LoVo (cell line): ENCODE data around the gene PAPOLB.
"Not testable (repeated sequence)": the region's sequence is repeated elsewhere in the genome, so short reads cannot be mapped to it uniquely, and the experiment has no call there.

Experiments used
- DNase-seq: peaks from one replicate; pipeline ENCODE4 v3.0.0-alpha.2; 2016; ENCODE audit warnings: low spot score

Gene PAPOLB

DNA sequence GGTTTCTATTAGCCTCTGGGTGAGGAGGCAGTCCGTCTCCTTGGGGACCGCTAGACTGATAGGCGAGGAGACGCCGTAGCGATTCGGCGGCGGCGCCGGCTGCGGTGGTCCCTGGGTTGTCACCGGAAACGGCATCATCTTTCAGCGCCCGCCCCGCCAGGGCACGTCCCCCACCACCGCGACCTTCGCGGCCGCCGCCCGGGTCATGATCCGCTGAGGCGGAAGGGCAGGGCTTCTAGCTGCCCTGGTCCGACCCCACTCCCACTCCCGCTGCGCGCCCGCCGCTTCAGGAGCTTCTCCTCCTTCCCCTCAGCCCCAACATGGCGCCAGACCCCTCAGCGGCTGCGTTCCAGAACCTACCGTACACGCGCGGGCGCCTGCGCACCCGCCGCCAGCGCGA is at the start of gene PAPOLB:
TSS of gene PAPOLB (minus strand) at position 358 of the 400 bp plus-strand sequence. CDS start at position 138, 220 bp downstream.
- no peak for DNase-seq

DNA sequence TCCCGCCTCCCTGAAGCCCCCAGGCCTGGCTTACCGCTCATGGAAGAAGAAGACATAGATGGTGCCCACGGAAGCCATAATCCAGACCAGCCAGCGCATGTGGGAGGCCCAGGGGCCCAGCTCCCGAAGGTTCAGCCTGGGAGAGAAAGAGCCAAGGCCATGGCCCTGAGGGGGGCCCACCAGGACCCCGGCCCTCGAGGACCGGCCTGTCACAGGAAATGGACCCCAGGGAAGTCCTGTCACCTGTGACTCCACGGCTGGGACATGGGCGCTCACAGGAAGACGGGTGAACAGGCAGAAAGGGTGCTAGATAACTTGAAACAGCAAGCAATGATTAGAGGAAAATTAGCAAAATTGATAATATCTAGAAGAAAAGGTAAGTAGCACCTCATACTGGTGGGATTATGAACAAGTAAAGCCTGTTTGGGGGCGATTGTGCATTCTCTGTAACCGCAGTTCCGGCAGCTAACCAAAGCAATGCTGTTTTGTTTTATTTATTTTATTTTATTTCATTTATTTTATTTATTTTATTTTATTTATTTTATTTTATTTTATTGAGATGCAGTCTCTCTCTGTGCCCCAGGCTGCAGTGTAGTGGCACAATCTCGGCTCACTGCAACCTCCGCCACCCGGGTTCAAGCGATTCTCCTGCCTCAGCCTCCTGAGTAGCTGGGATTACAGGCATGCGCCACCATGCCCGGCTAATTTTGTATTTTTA is 49.4 kb upstream of the PAPOLB start:
- DNase-seq, result no peak

DNA sequence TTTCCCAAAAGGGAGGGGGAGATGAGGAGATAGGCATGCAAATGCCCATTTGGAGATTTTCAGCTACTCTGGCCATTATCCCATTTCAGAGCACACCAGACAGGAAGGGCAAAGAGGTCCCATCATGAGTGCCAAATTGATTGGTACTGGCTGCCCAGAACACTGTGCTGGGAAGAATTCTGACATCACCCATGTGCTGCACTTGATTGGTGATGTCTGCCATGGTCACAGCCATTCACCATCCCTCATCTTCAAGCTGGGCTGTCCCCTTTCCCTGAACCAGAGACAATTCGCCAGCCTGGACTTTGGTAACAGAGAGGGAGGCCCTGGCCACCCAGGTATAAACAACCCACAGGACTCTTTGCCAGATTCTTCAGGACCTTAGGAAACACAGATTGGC is 44.9 kb upstream of the PAPOLB start:
- no peak for DNase-seq

DNA sequence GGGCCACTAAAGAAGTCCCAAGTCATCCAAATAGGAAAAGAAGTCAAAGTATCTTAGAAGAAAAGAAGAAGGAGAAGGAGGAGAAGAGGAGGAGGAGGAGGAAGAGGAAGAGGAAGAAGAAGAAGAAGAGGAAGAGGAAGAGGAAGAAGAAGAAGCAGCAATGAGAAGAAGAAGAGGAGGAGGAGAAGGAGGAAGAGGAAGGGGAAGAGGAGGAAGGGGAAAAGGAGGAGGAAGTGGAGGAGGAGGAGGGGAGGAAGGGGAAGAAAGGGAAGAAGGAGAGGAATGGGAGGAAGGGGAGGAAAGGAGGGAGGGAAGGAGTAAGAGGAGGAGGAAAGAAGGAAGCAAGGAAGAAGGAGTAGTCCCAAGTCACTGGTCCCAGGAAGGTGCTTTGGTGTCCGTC is 43.3 kb upstream of the PAPOLB start:
- DNase-seq, result no peak

DNA sequence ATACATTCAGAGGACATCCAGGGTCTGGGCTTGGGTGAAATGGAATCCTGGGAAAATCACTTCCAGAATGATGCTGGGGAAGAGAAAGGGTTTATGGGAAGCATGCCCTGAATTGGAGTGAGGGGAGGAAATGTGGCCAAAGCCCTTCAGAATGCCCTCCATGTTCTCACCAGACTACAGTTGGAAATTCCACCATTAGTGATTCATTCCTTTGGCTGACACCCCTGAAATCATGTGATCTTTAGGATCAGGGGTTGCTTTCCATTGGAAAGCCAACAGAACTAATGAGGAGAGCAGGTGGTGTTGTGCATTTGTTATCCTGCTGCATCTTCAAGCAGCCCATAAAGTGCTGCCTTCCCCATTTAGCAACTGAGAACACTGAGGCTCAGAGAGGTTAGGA is 42.5 kb upstream of the PAPOLB start:
- no peak for DNase-seq

DNA sequence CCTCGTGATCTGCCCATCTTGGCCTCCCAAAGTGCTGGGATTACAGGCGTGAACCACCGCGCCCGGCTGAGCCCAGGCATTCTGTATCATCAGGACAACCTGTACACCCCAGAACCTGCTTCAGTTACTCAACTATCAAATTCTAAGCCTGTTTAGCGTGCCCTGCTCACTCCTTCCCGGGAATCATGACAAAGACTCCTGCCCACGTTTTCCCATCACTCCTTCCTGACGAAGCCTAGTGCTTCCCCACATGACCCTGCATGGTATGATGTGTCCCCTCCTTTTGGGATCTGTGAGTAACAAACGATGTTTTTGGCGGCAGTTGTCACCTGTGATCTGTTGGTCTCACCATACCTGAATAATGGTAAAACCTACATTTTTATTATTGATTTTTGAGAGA is 33.9 kb upstream of the PAPOLB start:
- no peak for DNase-seq

DNA sequence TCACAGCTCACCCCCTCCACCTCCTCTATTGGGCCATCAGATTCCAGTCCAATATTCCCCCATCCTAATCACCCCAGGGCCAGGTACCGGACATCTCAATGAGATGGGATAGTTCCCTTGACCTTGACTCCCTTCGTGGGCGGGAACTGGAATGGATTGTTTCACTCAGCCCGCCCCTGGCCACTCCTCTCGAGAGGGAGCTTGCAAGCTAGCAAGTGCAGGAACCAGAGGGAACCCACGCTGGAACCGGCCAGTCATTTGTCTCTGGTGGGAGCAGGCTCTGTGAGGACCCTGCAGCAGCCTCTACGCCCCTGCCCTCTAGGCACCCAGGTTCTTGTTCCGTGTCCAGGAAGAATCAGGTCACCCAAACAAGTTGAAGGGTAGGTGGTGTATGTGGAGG is 32.7 kb upstream of the PAPOLB start:
- DNase-seq, result no peak

DNA sequence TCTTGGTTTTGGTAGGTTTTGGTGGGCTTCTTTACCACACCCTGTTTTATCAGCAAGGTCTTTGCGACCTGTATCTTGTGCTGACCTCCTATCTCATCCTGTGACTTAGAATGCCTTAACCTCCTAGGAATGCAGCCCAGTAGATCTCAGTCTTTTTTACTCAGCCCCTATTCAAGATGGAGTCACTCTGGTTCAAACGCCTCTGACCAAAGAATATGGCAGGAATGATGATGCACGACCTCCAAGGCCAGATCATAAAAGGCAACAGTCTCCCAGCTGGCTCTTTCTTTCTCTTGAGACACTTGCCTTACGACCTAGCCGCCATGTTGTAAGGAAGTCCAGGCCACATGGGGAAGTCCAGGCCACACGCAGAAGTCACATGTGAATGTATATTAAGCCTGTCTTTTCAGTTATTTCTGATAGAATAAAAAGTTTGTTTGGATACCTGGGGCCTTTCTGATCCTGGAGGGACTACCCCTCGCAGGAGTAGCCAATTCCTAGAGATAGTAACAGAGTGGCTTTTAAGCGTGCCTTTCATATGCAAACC is 32.2 kb upstream of the PAPOLB start:
- no peak for DNase-seq

DNA sequence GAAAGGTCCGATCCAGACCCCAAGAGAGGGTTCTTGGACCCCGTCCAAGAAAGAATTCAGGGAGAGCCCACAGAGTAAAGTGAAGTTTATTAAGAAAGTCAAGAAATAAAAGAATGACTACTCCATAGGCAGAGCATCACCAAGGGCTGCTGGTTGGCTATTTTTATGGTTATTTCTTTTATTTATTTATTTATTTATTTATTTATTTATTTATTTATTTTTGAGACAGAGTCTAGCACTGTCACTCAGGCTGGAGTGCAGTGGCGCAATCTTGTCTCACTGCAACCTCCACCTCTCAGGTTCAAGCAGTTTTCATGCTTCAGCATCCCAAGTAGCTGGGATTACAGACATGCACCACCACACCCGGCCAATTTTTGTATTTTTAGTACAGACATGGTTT is 31.4 kb upstream of the PAPOLB start:
- DNase-seq, result not testable (repeated sequence)

DNA sequence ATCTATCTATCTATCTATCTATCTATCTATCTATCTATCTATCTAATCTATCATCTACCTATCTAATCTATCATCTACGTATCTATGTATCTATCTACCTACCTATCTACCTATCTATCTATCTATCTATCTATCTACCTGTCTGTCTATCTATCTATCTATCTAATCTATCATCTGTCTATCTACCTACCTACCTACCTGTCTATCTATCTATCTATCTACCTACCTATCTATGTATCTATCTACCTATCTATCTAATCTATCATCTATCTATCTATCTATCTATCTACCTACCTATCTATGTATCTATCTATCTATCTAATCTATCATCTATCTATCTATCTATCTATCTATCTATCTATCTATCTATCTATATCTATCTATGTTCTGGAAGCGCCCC is 29.7 kb upstream of the PAPOLB start:
- not testable (repeated sequence) for DNase-seq

DNA sequence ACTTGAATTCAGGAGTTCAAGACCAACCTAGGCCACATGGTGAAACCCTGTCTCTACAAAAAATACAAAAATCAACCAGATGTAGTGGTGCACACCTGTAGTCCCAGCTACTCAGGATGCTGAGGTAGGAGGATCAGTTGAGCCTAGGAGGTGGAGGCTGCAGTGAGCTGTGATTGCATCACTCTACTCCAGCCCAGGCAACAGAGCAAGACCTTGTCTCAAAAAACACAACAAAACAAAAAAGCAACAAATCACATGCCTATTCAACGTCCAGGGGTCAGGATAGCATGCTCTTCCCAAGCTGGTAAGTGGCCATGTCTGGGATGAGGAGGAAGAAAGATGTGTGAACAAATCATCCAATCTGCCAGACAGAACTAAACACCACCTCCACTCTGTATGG is 27.9 kb upstream of the PAPOLB start:
- DNase-seq, result no peak

DNA sequence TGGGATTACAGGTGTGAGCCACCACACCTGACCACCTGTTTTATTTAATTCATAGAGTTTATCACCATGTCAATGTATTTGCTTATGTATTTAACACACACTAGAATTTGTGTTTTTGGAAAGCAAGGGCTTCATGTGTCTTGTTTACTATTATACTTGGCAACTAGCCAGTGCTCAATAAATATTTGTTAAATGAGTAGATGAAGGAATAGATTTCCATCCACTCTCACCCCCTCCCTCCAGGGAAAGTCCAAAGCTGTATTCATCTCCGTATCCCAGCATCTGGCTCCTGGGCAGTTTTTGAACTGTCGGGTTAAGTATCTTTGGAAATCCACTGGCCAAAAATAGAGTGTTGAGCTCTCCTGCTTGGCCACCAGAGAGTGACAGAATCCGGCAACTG is 26.3 kb upstream of the PAPOLB start:
- DNase-seq, result peak; percentile 8

DNA sequence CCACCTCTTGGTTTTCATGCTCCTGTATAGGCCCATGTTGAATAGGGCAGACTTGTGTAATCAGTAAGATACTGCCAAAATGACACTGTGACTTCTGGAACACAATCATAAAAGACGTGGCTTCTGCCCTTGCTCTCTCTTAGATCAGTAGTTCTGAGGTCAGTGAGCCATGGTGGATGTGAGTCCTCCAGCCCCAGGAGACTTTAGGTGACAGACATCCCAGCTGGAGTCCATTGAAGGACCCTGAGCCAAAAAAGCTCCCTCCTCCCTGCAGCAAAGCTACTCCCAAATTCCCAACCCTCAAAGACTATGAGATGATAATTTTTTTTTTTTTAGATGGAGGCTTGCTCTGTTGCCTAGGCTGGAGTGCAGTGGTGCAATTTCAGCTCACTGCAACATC is 24.8 kb upstream of the PAPOLB start:
- DNase-seq, result no peak

DNA sequence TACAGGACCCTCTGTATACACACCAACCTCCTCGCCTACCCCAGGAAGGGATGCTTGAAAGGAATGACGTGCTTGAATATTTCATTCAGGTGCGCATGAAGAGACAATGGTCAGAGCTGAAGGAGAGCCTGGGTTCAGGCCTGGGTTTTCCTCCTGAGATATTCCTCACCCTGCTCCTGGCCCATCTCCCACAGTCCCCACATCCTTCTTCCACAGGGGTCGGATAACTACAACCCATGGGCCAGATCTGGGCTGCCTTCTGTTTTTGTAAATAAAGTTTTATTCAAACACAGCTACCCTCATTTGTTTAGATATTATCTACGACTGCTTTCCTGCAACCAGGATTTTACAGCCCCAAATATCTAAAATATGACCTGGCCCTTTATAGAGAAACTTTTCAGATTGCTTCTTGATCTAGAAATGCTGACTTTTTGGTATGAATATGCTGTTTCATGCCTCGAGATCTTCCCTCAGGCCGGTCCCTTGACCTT is 23.5 kb upstream of the PAPOLB start:
- DNase-seq, result no peak

DNA sequence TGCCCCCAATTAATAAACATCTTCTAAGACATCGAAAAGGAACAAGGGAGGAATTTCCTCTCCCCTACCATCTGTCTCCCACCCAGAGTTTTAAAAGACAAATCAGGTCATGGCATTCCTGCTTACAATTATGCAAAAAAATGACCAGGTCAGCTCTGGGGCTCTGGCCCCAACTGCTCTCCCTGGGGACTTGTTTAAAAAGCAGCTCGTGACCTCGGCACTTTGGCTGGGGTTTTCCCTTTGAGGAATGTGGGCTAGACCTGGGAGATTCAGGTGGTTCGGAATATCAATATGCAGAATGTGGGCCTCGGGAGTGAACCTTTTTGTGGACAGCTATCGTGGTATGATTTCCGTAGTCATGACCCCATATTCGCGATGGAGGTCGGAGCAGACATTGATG is 22.3 kb upstream of the PAPOLB start:
- no peak for DNase-seq

DNA sequence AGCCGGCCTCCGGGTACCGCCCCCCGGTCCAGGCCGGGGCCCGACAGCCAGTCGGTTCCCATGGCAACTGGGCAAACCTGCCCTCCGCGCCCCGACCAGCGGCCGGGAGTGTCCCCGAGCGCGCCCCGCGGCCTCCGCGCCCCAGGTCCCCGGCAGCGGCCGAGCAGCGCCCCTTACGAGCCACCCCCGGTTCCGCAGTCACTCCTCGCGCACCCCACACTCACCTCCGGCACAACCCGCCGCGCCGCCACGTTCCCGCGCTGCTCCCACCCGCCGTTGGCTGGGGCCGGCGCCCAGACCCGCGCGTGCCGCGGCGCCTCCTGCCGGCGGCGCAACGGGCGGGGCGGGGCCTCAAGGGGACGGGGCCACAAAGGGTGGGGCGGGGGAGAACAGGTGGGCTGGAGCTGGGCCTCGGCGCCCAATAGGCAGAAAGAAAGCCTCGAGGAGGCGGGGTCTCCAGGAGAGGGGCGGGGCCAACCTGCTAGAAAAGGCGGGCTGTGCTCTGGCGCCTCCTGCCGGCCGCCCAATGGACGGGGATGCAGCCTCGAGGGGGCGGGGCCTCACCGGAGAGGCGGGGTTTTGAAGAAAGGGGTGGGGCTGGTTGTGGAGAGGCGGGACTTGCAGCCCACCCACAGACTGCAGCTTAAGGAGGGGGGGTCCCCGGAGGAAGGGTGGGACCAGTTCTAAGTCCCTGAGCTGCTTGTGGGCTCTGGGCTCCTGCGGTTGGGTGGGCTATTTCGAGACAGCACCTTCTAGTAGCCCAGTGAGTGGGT is 21.7 kb upstream of the PAPOLB start, which contains the start of gene RADIL:
TSS of gene RADIL (minus strand) at position 345 of the 773 bp plus-strand sequence. CDS start 5,577 bp downstream, outside the sequence.
- peak; percentile 83 for DNase-seq

DNA sequence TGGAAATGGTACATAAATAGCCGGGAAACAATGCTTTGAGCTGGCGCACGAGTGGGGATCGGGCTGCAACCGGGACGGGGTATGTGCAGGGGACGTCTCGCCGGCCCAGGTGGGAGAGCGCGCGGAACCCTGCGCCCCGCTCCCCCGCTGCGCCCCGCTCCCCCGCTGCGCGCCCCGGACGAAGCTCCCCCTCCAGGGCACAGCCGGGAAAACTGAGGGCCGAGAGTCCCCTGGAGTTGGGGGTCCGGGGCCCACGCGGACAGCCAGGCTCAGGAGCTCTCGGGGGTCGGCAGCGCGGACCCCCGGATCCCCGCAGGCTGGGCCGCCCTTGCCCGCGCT is 21.2 kb upstream of the PAPOLB start:
- no peak for DNase-seq

DNA sequence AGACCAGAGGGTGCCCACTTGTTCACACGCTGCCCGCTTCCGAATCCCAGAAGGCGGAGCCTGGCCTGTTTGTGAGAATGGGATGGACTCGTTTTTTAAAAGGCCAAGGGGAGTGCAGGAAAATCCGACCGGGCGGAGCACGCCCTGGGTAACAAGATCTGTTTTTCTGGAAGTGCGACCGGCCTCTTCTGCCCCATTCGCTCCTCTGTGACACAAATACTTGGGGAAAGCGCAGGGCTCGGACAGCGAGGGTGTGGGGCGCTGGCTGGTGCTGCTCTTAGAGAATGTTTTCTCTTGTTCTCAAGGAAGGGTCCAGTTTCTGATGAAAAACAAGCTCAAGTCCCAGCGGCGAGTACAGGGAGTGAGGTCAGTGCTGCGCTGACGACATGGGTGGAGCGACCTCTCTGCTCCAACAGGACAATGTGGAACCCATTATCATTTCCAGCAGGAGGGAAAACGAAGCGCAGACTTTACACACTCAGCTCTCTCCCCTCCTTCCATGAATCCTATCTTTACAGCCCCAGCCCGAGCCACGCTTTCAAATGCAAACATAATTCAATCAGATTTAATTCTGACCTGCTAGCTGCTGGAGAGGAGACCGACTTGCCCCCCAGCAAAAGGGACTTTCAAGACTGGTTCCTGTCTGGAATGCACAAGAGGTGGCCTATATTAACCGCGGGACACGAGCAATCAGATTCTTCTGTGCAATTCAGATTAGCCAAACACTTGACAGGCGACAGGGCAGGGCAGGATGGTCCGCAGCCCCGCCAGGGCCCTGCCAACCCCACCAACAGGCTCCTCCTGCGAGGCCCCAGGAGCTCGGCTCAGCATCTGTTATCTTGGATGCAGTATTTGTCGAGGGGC is 20.6 kb upstream of the PAPOLB start:
- no peak for DNase-seq

DNA sequence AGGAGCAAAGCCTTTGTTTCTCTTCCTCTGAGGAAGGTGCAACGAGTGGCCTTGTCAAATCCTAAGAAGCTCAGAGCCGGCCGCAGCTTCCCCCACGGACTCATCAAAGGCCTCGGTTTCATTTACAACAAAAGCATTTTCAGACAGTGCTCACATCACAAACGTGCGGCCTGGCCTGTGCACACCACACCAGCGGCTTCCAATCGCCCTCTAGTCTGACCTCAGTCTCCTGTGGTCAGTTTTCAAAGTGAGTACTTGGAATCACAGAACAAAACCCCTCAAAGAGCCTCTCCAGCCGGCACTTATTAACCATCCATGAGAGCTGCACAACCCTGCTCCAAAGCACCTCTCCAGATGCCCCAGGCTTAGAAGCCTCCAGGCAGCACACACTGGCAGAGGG is 18.4 kb upstream of the PAPOLB start:
- no peak for DNase-seq

DNA sequence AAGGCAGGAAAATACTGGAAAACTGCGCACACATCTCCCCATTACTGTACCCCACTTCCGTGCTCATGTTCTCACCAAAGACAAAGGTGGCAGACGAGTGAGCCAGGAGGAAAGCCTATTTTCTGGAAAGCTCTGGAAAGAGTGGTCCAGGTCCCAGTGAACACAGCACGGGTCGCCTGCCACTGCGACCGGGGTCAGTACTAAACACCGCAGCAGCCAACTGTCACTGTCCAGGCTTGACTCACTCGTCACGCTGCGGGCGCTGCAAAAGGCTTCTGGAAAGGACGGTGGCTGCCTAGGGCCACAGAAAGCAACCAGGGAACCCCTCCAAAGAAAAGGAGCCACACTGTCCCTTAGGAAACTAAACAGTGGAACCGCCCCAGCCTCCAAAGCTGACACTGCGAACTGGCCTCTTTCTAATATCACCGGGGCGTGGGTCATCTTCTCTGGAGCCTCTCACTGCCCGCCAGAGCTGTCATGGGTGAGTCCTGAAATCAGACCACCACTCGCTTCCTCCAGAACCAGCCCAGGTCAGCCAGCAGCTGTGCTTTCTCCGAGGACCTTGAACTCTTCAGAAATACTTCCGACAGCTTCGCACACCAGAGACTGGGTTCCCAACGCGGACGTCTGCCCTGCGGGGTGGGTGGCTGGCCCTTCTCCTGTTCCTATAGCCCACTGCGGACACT is 17.7 kb upstream of the PAPOLB start:
- DNase-seq, result no peak
